Adrenal gland (tissue), 5 donors: ENCODE data around the gene APP.

Experiments used
- POLR2A ChIP-seq, 2 donors: fragments of 450-650 bp; IDR thresholded peaks; one replicate each; pipeline ENCODE4 v1.6.1; 2017; ENCODE audit warnings: antibody characterized with exemption in 2 of 2, mild to moderate bottlenecking in 2 of 2, moderate library complexity in 1 of 2
- TF ChIP-seq, protein P1 (sequence below), 6 experiments: fragments of 450-650 bp in 4 of 6; fragments of 200-600 bp in 2 of 6; sonication (generic) in 1 of 6; IDR thresholded peaks; 1 replicate in 5 of 6; 2 replicates in 1 of 6; pipeline versions ENCODE4 v1.5.1 to v1.8.0; 2016 to 2021; ENCODE audit warnings: antibody characterized with exemption in 6 of 6, mild to moderate bottlenecking in 2 of 6, moderate library complexity in 1 of 6
- donor health status: DM: no; HTN: no; CAD: no.

DNA sequence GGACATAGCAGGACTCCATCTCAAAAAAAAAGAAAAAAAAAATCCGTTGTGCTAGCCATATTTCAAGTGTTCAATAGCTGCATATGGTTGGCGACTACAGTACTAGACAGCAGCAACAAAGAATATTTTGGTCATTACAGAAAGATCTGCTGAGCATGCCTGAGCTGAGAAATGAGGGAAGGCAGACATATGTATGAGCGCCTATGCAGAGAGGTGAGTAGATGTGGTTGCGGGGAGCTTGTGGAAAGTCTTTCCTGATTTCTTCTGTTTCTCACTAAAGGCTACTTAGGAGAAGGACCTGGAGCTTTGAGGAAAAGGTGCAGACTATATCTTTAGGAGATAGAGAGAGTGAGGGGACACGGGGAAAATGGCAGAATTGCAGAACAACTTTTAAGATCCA, 21.0 kb upstream of the APP start:
- TF ChIP-seq, protein P1, sequence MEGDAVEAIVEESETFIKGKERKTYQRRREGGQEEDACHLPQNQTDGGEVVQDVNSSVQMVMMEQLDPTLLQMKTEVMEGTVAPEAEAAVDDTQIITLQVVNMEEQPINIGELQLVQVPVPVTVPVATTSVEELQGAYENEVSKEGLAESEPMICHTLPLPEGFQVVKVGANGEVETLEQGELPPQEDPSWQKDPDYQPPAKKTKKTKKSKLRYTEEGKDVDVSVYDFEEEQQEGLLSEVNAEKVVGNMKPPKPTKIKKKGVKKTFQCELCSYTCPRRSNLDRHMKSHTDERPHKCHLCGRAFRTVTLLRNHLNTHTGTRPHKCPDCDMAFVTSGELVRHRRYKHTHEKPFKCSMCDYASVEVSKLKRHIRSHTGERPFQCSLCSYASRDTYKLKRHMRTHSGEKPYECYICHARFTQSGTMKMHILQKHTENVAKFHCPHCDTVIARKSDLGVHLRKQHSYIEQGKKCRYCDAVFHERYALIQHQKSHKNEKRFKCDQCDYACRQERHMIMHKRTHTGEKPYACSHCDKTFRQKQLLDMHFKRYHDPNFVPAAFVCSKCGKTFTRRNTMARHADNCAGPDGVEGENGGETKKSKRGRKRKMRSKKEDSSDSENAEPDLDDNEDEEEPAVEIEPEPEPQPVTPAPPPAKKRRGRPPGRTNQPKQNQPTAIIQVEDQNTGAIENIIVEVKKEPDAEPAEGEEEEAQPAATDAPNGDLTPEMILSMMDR (IDR thresholded peaks at IDR 0.05), result no peak
- TF ChIP-seq POLR2A (IDR thresholded peaks at IDR 0.05), result no peak
